Keratinocyte (primary cell): ENCODE data around the gene TARBP1. TPM values are rescaled to one million over a fixed set of nuclear protein-coding genes. Genes with fewer than 3 reads are reported as not detected.

Experiments
- DNase-seq: peaks from one replicate; pipeline ENCODE4 v3.0.0-alpha.2; 2011; ENCODE audit warnings: low read depth, missing footprints, low spot score
- FAIRE-seq: peaks from 2 replicates; lab custom pipeline; 2011; peaks lifted over from hg19 to GRCh38; lab: Jason Lieb, UNC
- H2AFZ ChIP-seq: 2 replicates; pipeline ENCODE4 v1.6.0; 2012; ENCODE audit warnings: low read length, control low read depth, inconsistent platforms; ENCODE audit not compliant: control insufficient read depth
- H3K27ac ChIP-seq: 2 replicates; pipeline ENCODE4 v1.5.1; 2011; ENCODE audit warnings: low read length; ENCODE audit not compliant: control insufficient read depth, insufficient read depth
- H3K27me3 ChIP-seq: 3 replicates; pipeline ENCODE4 v1.6.0; 2011; ENCODE audit warnings: low read length; ENCODE audit not compliant: control insufficient read depth, insufficient read depth; ENCODE audit errors: extremely low read depth
- H3K36me3 ChIP-seq, 2 experiments: 2 replicates in 1 of 2; 3 replicates in 1 of 2; pipeline ENCODE4 v1.5.1; 2011; ENCODE audit warnings: low read length in 2 of 2, mild to moderate bottlenecking in 1 of 2; ENCODE audit not compliant: control insufficient read depth in 2 of 2, insufficient read depth in 2 of 2; ENCODE audit errors: extremely low read depth in 1 of 2
- H3K4me1 ChIP-seq: 3 replicates; pipeline ENCODE4 v1.5.1; 2011; ENCODE audit warnings: low read length; ENCODE audit not compliant: control insufficient read depth, insufficient read depth; ENCODE audit errors: extremely low read depth
- H3K4me2 ChIP-seq: 3 replicates; pipeline ENCODE4 v1.6.0; 2011; ENCODE audit warnings: low read depth, low read length; ENCODE audit not compliant: control insufficient read depth, insufficient read depth; ENCODE audit errors: extremely low read depth
- H3K4me3 ChIP-seq, 3 experiments: fragments of 200-600 bp in 1 of 3; sonication (generic) in 1 of 3; 2 replicates in 2 of 3; 3 replicates in 1 of 3; pipeline ENCODE4 v1.5.1; 2011 to 2016; ENCODE audit warnings: low read length in 3 of 3, mild to moderate bottlenecking in 3 of 3, control low read depth in 2 of 3, inconsistent platforms in 1 of 3, low read depth in 1 of 3, mixed read lengths in 1 of 3, mixed run types in 1 of 3, moderate library complexity in 1 of 3; ENCODE audit not compliant: control insufficient read depth in 2 of 3, insufficient read depth in 2 of 3; ENCODE audit errors: extremely low read depth in 1 of 3
- H3K79me2 ChIP-seq: 2 replicates; pipeline ENCODE4 v1.6.0; 2012; ENCODE audit warnings: low read length; ENCODE audit not compliant: control insufficient read depth, insufficient read depth
- H3K9ac ChIP-seq: 3 replicates; pipeline ENCODE4 v1.6.0; 2011; ENCODE audit warnings: low read length; ENCODE audit not compliant: control insufficient read depth, insufficient read depth; ENCODE audit errors: extremely low read depth
- H3K9me1 ChIP-seq: 3 replicates; pipeline ENCODE4 v1.6.0; 2011; ENCODE audit warnings: low read length; ENCODE audit not compliant: control insufficient read depth, insufficient read depth; ENCODE audit errors: extremely low read depth
- H3K9me3 ChIP-seq: 2 replicates; pipeline ENCODE4 v1.5.1; 2012; ENCODE audit warnings: low read depth, low read length; ENCODE audit not compliant: control insufficient read depth
- H4K20me1 ChIP-seq: 3 replicates; pipeline ENCODE4 v1.6.0; 2011; ENCODE audit warnings: low read length; ENCODE audit not compliant: control insufficient read depth, insufficient read depth; ENCODE audit errors: extremely low read depth
- CTCF ChIP-seq, 3 experiments: IDR thresholded peaks in 1 of 3; conservative IDR thresholded peaks in 1 of 3; optimal IDR thresholded peaks in 1 of 3; 2 replicates in 2 of 3; 3 replicates in 1 of 3; pipeline versions ENCODE3 to v1.5.1; 2011; ENCODE audit warnings: low read length in 3 of 3, mild to moderate bottlenecking in 3 of 3, moderate library complexity in 2 of 3, control low read depth in 1 of 3, inconsistent platforms in 1 of 3; ENCODE audit not compliant: insufficient read depth in 2 of 3; ENCODE audit errors: extremely low read depth in 1 of 3
- EZH2 ChIP-seq: IDR thresholded peaks from one replicate; pipeline ENCODE4 v1.6.1; 2012; ENCODE audit warnings: inconsistent platforms, mild to moderate bottlenecking, low read length, moderate library complexity
- dilution Hi-C: fragments of 300-500 bp; cut with MboI; formaldehyde crosslinking; loops from one replicate; pipeline ENCODE4 v1.7.0; 2020; ENCODE audit warnings: low sequenced_read_pairs; ENCODE audit not compliant: extremely low pct_ligation_motif_present
- polyA plus RNA-seq, 5 experiments: library from polyadenylated mRNA; depleted of rRNA in 3 of 5; stranded (reverse) in 3 of 5; stranded (forward) in 1 of 5; unstranded in 1 of 5; fragments of >200 nt; gene quantifications; 1 replicate in 1 of 5; 2 replicates in 3 of 5; 3 replicates in 1 of 5; pipeline versions ENCODE4 v1.2.1 to v1.2.3, GENCODE V29; 2011 to 2012; ENCODE audit warnings: missing spikeins in 2 of 5, low read depth in 1 of 5, low replicate concordance in 1 of 5

TARBP1 gene
- polyA plus RNA-seq, 1 donor (not counting 4 experiments of a cell fraction or from before 2014, with no cell fraction given), result 28.7 TPM

- Histone ChIP-seq H4K20me1 (no peaks in the 10 kb centered on the region), H3K4me3 (no peak overlapping the region), H3K4me1 (peaks cover 29% of the 10 kb centered on the region), H3K9me3 (no peaks in the 10 kb centered on the region), H3K9me1 (peaks cover 2% of the 10 kb centered on the region), H3K27ac (no peak overlapping the region), H3K27me3 (no peaks in the 10 kb centered on the region), H3K79me2 (no peaks in the 10 kb centered on the region), H2AFZ (peak overlapping the region; percentile 43), H3K4me2 (peak overlapping the region; percentile 5), H3K9ac (no peak overlapping the region), H3K36me3 (no peaks in the 10 kb centered on the region)
- TF ChIP-seq CTCF (optimal IDR thresholded peaks at IDR 0.05 in 1 of 3, IDR thresholded peaks at IDR 0.05 in 1 of 3, conservative IDR thresholded peaks at IDR 0.05 in 1 of 3; ENCODE audit: extremely low read depth in 1 of 3, insufficient read depth in 2 of 3, low read length in 3 of 3) (no peak), EZH2 (no peak)
- dilution Hi-C loops, result no loop called here
- DNase-seq (no peak), FAIRE-seq (no peak)
Observed at GRCh38 chr1:234489698-234490077, 10.7 kb upstream of the TARBP1 start.

- DNase-seq (no peak), FAIRE-seq (no peak)
- dilution Hi-C loops, result no loop called here
- no peak overlapping the region for H3K27ac ChIP-seq
- no peaks in the 10 kb centered on the region for H3K27me3 ChIP-seq
- H4K20me1 ChIP-seq, result no peaks in the 10 kb centered on the region
- no peaks in the 10 kb centered on the region for H3K79me2 ChIP-seq
- no peak overlapping the region for H3K4me2 ChIP-seq
- peaks cover 25% of the 10 kb centered on the region for H3K4me1 ChIP-seq
- H3K36me3 ChIP-seq, result no peaks in the 10 kb centered on the region
- no peak overlapping the region for H3K4me3 ChIP-seq
- no peaks in the 10 kb centered on the region for H3K9me3 ChIP-seq
- TF ChIP-seq CTCF (optimal IDR thresholded peaks at IDR 0.05 in 1 of 3, IDR thresholded peaks at IDR 0.05 in 1 of 3, conservative IDR thresholded peaks at IDR 0.05 in 1 of 3; ENCODE audit: extremely low read depth in 1 of 3, insufficient read depth in 2 of 3, low read length in 3 of 3), result peak in 1 of 3 experiments; percentile 21
- no peak for TF ChIP-seq EZH2
- H3K9ac ChIP-seq, result no peak overlapping the region
- peaks cover 2% of the 10 kb centered on the region for H3K9me1 ChIP-seq
- peak overlapping the region; percentile 43 for H2AFZ ChIP-seq
Observed at GRCh38 chr1:234489007-234489697, 10.2 kb upstream of the TARBP1 start.
